Raji (cell line): ENCODE results near the gene CD2AP.

Experiments used
- POLR2A ChIP-seq: IDR thresholded peaks from 2 replicates; pipeline ENCODE4 v1.6.1; 2011; ENCODE audit warnings: low read depth, low read length, control low read depth; ENCODE audit not compliant: insufficient read depth

The CD2AP gene

DNA sequence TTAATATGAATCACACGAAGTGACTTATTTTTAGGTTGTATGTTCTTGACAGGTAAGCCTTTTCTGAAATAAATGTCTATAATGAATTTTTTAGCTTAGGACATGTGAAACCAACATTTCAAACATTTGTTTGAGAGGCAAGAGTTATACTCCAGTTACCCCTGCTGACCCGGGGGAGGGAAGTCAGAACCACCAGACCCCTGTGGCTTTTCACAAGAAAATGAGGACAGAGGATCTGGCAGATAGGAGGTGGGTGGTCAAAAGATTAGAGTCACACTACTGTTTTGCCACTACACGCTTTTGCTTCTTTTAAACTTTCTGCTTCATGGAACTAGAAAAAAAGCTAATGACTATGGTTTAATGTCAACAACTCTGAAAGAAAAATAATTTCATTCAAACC, 193.3 kb downstream of the CD2AP start:
- TF ChIP-seq POLR2A, result no peak

DNA sequence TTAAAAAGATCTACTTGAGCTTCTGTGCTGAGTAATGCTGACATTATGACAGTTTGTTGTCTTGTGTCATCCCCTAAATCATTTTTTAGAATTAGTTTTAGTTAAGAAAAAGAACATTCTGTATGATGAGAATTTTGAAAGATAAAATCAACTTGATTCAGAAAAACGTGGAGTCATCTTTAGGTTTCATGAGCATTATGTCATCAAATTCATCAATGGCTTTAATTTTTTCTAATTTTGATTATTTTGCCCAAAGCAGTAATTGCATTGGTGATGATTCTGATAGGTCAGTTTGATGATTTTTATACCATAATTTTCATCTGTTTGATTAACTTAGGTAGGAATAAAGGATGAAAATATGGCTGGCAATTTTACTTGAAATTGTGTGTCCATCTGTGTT, 194.2 kb downstream of the CD2AP start:
- no peak for TF ChIP-seq POLR2A

DNA sequence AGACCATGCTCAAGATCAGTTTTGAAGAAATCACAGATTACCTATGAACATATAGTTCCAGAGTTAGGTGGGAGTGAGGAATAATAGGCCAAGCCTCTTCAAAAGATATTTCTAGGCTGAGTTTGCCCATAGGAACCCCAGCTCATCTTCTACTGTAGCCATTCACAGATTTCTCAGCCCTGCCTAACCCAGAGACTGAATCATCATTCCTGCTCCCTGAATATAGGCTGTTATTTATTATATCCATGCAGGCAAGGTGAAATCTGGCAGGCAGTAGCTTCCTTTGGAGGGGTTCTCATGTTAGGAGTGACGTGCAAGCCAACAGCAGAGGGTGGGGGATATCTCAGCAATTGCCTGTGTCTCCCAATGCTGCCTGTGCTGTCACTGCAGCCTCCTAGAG, 195.2 kb downstream of the CD2AP start:
- no peak for TF ChIP-seq POLR2A

DNA sequence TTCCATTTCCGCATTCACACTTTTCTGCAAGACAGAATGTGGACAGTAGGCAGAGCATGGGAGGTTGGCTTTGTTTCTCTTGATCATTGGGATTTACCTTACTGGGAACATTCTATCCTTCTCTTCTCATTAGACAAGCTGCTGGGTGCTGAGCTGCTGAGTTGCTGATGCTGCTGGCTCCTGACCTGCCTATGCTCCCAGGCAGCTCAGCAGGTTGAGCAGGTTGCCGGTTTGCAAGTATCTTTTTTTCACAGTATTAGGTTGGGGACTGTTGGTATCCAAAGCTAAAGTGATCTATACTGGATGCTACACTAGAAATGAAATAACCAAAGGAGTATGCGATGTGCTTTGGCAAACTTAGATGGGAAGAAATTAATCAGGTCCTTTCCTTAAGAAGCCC, 197.1 kb downstream of the CD2AP start:
- no peak for TF ChIP-seq POLR2A
